ENCODE results near the gene LY6G6C. TPM values are rescaled to one million over a fixed set of nuclear protein-coding genes. Genes with fewer than 3 reads are reported as not detected.

The LY6G6C gene
- total and polyA plus RNA-seq, 10 of the 15 experiments (the other 5 are each of a cell fraction or from before 2014, with no cell fraction given): not detected

DNA sequence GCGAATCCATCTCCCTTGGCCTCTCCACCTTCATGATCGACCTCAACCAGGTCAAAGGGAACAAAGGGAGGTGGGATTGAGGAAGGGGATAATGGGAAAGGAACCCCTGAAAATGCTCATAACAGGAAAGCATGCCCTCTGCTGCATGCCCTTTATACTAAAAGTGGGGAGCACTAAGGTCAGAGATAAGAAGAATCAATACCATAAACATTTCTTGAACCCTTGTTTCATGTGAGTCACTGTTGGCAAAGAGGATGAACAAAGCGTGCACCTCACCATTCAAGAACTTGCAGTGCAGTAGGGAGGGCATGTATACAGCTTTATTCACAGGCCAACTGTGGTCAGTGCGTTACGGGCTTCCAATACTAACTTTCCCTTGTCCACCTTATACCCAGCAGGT, 39.2 kb upstream of the LY6G6C start:
- ChIA-PET SMC1A (ENCODE audit: uncharacterized antibody, unreplicated experiment) (interaction anchor here (1.1 kb wide), 1 partner anchor 31 kb away, joined by 3 read pairs; the partner anchor contains the start of gene DDAH2), POLR2A (no interaction called here), CTCF (interaction anchor here (4.2 kb wide), 1 partner anchor 9 kb away, joined by 24 read pairs; no protein-coding TSS in a partner anchor), RAD21 (ENCODE audit: unreplicated experiment) (no interaction called here)
- TF ChIP-seq HCFC1 (IDR thresholded peaks at IDR 0.05; ENCODE audit: low read length): no peak
- TF ChIP-seq SKIL (IDR thresholded peaks at IDR 0.05; ENCODE audit: low read depth, poor library complexity, severe bottlenecking): no peak
- TF ChIP-seq, protein P1, sequence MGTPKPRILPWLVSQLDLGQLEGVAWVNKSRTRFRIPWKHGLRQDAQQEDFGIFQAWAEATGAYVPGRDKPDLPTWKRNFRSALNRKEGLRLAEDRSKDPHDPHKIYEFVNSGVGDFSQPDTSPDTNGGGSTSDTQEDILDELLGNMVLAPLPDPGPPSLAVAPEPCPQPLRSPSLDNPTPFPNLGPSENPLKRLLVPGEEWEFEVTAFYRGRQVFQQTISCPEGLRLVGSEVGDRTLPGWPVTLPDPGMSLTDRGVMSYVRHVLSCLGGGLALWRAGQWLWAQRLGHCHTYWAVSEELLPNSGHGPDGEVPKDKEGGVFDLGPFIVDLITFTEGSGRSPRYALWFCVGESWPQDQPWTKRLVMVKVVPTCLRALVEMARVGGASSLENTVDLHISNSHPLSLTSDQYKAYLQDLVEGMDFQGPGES (IDR thresholded peaks at IDR 0.05): no peak
- TF ChIP-seq ETV6 (conservative IDR thresholded peaks at IDR 0.05 in 1 of 2, IDR thresholded peaks at IDR 0.05 in 1 of 2; ENCODE audit: borderline replicate concordance in 1 of 2, low read depth in 1 of 2): no peak
- TF ChIP-seq TAF1 (IDR thresholded peaks at IDR 0.05; ENCODE audit: borderline replicate concordance, low read depth, low read length): no peak
- no peak for TF ChIP-seq SMAD1 (IDR thresholded peaks at IDR 0.05; ENCODE audit: low read depth, partially characterized antibody)
- no peak for TF ChIP-seq IRF4 (IDR thresholded peaks at IDR 0.05; ENCODE audit: low read depth, low read length)
- no peak for TF ChIP-seq RCOR1 (conservative IDR thresholded peaks at IDR 0.05; ENCODE audit: low read depth, low read length)
- no peak for TF ChIP-seq FOXK2 (IDR thresholded peaks at IDR 0.05)
- TF ChIP-seq NFIC (IDR thresholded peaks at IDR 0.05; ENCODE audit: low read depth, low read length): no peak
- TF ChIP-seq SRF (IDR thresholded peaks at IDR 0.05; ENCODE audit: low read depth in 2 of 2, low read length in 2 of 2): no peak
- Histone ChIP-seq H3K27me3 (replicated peaks in 1 of 2; ENCODE audit: control insufficient read depth in 2 of 2, insufficient read depth in 2 of 2, low read length in 1 of 2) (no peaks in the 10 kb centered on the region), H3K4me2 (ENCODE audit: control insufficient read depth, insufficient read depth) (no peak overlapping the region), H3K27ac (ENCODE audit: control insufficient read depth, insufficient read depth) (no peak overlapping the region), H3K9me3 (replicated peaks; ENCODE audit: control insufficient read depth, insufficient read depth, low read length) (no peaks in the 10 kb centered on the region), H3K9ac (ENCODE audit: control insufficient read depth, insufficient read depth, low read length) (no peak overlapping the region), H3K79me2 (ENCODE audit: control insufficient read depth, insufficient read depth, low read length) (no peaks in the 10 kb centered on the region), H3K36me3 (ENCODE audit: control insufficient read depth in 2 of 2, insufficient read depth in 2 of 2, low read length in 1 of 2) (no peaks in the 10 kb centered on the region; a peak in 2 of 4 replicates), H2AFZ (ENCODE audit: control insufficient read depth, low read depth, low read length) (no peak overlapping the region), H4K20me1 (ENCODE audit: control insufficient read depth, insufficient read depth) (no peaks in the 10 kb centered on the region), H3K4me1 (ENCODE audit: control insufficient read depth, insufficient read depth, low read length) (no peaks in the 10 kb centered on the region), H3K4me3 (no peak overlapping the region)
- in situ Hi-C loops (cut with MboI) (no loop called here), intact Hi-C loops (cut with micrococcal nuclease; ENCODE audit: unreplicated experiment) (no loop called here)
- FAIRE-seq (no peak), ATAC-seq (no peak), DNase-seq (ENCODE audit: low read depth, low spot score) (no peak)
- BruUV-seq (replicated peaks): no TSS peak
- whole genome bisulfite sequencing (ENCODE audit: insufficient coverage, insufficient replicate concordance, low lambda C conversion rate, missing lambda C conversion rate): 97% methylated on average over 5 of the region's 5 CpGs

Measured in GM12878 (cell line).